ENCODE data around the gene NFIC.
A peak's percentile ranks its signal among the peaks of the same experiment; 100 is the strongest.
"Not testable (repeated sequence)": the region's sequence is repeated elsewhere in the genome, so short reads cannot be mapped to it uniquely, and the experiment has no call there.

The NFIC gene

DNA sequence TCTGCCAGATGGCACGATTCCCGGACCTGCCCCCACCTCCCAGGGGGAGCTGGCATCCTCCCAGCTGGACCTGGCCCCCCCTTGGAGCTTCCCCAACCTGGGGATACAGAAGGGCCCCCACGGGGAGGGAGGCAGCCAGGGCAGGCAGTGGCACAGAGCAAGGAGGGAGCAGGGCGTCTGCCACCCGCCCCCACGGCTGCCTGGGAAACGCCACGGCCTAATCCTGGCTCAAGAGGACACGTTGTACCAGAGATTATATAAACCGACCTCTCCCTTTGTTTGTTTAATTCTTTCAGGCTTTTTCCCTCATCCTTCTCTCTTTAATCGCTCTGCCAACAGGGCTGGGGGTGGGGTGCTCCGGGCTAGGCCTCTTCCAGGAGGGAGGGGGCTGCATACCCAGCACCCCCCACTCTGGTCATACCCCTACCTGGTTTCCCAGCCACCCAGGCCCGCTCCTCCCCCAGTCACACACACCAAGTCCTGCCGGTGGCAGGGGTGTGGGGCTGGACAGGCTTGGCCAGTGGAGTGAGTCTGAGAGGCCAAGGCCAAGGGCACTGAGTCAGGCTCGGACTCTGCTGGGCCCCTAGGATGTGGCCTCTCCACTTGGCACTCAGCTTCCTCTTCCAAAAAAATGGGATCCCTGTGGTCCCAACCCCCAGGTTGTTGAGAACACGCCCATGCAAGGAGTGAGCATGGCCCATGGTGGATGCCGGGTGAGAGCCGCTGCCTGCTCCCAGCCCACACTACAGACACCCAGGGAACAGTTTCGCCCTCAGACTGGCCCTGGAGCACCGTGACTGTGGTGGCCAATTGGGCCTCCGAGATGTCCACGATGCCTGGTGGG, 29.5 kb upstream of the NFIC start:
- DNase-seq (ENCODE audit: low read depth in 2 of 2), result no peak

DNA sequence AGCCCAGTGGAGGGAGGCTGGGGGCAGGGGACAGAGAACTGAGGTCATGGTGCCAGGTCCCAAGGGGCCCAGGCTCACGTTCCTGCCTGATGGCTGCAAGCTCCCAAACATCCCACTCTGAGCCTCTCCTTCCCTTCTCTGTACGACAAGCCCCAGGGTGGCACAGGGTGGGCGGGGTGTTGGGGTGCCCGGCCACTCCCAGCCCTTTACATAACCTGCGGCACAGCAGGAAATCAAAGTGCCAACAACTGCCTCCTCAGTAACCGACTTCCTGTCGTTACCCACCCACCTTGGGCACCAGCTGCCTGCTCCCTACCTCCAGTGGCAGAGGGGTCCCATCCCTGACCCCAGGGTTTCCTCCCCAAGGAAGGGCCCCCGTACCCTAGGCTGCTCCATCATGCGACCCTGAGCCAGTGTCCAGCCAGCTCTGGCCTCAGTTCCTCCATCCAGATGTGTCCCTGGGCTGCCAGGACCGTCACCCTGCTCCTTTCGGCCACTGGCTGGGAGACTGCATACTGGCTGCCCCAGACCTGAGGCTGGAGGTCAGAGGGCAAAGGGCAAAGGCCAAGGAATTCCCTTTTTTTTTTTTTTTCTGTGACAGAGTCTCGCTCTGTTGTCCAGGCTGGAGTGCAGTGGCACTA, 27.7 kb upstream of the NFIC start:
- DNase-seq (ENCODE audit: low read depth in 2 of 2), result peak in 1 of 2 donors; percentile 28

- no peak for DNase-seq (ENCODE audit: low read depth in 2 of 2)
Measured at GRCh38 chr19:3340340-3340739, 26.0 kb upstream of the NFIC start.

GRCh38 chr19:3342246-3342645, 24.1 kb upstream of the NFIC start:
- DNase-seq (ENCODE audit: low read depth in 2 of 2), result no peak

DNA sequence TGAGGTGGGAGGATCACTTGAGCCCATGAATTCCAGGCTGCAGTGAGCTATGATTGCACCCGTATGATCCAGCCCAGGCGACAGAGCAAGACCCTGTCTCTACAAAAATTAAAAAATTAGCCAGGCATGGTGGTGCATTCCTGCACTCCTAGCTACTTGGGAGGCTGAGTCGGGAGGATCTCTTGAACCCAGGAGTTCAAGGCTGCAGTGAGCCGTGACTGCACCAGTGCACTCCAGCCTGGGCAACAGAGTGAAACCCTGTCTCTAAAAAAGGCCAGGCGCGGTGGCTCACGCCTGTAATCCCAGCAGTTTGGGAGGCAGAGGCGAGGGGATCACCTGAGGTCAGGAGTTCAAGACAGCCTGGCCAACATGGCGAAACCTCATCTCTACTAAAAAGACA, 23.4 kb upstream of the NFIC start:
- not testable (repeated sequence) for DNase-seq (ENCODE audit: low read depth in 2 of 2)

DNA sequence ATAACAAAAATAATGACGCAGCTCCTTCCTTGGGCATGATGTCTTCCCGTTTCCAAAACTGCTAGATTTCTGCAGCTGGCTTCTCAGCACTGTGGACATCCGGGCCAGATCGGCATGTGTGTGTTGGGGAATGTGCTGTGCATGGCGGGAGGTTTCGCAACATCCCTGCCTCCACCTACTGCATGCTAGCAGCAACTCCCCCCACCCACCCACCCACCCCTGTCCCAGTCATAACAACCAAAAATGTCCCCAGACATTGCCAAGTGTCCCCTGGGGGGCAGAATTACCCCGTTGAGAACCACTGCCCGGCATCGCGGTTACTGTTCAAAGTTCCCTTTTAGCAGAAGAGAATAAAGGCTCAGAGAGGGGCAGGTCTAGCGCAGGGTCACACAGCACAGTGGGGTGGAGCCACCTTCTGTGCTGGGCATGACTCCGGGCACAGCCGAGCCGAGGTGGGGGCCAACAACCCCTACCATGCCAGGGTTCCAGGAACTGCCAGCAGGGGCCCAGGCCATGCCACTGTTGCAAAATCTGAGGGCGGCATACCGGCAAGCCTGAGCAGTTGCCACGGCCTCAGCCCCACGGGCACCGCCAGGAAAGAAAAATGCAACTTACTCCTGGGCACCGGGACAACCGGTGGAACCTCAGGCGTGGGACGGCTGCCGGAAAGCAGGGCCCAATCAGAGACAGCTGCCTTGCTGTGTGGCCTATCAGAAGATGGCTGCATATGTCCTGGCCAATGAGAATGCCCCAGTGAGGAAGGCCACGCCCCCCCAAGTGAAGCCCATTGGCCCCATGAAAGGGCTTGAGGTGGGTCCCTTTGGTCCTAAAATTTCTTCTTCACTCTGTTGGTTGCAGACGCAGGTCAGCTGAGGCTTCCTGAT, 22.5 kb upstream of the NFIC start:
- DNase-seq (ENCODE audit: low read depth in 2 of 2), result no peak

DNA sequence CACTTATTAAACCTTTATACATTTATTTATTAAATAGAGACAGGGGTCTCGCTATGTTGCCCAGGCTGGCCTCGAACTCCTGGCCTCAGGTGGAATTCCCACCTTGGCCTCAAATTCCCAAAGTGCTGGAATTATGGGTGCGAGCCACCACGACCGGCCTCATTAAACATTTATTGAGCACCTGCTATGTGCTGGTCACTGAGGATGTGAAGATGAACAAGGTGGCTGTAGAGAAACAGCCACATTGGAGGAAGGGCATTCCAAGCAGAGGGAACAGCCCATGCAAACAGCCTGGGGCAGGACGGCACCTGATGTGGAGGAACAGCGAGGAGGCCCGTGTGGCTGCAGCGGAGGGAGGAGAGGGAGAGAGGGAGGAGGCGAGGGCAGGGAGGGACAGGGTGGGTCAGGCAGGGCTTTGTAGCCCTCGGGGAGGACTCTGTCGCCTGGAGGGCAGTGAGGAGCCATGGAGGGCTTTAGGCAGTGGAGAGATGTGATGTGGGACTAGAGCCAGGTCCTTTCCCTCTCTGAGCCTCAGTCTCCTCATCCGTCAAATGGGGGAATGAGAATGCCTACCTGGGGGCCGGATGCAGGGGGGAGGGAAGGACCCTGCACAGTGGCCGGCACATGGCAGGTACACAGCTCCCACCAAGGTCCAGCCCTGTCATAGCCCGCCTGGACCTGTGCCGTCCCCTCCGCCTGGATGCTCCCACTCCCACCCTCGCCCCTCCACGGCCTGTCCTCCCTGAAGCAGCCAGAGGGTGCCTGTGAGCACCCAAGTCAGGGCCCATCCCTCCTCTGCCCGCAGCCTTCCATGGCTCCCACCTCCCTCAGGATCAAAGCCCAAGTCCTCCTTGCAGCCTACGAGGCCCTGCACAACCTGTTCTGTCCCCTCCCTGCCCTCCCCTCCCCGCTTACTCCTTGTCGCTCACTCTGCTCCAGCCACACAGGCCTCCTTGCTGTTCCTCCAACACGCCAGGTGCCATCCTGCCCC, 21.5 kb upstream of the NFIC start:
- no peak for DNase-seq (ENCODE audit: low read depth in 2 of 2)

DNA sequence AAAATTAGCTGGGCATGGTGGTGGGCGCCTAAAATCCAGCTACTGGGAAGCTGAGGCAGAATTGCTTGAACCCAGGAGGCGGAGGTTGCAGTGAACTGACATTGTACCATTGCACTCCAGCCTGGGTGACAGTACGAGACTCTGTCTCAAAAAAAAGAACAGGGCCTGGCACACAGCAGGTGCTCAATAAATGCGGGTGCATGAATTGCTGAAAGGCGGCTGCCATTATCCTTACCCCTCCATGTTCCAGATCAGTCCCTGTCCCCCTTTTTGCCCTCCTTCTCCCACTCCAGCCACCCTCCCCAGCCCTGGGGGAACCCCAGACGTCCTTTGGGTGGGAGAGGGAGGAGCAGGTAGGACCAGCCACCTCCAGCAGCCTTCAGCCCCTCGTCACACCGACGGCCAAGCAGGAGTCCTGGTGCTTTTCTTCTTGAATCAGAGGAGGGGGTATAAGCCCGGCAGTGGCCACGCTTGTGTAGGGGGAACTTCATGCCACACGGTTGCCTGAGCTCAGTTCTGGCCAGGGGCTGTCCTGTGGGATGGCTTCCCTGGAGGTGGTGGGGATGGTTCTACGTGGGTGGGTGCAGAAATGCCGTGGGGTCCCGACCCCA, 20.4 kb upstream of the NFIC start:
- no peak for DNase-seq (ENCODE audit: low read depth in 2 of 2)

- DNase-seq (ENCODE audit: low read depth in 2 of 2), result no peak
Measured at GRCh38 chr19:3346677-3347353, 19.6 kb upstream of the NFIC start.

DNA sequence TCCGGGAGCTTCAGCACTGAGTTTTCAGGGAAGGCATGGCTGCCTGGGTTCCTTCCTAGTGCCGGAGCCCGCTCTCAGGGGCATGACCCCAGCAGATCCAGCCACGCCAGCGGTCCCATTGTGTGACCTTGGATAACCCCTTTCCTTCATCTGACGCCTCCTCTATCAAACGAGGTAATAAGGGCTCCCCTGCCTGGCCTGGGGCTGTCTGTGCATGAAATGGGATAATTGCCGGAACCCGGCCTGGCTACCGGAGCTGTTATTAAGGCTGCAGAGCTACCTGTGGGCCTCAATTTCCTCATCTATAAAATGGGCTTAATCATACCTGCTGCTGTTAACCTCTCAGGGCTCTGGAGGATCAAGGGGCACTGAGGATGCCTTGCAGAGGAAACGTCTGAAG, 18.3 kb upstream of the NFIC start:
- DNase-seq (ENCODE audit: low read depth in 2 of 2), result no peak

DNA sequence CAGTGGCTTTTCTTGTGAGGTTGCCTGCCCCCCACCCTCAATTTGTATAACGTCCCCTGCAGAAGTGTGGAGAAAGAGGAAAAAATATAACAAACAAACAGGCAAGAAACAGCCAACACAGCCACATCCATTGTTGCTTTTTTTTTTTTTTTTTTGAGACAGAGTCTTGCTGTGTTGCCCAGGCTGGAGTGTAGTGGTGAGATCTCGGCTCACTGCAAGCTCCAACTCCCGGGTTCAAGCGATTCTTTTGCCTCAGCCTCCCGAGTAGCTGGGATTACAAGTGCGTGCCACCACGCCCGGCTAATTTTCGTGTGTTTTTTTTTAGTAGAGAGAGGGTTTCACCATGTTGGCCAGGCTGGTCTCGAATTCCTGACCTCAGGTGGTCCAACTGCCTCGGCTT, 17.9 kb upstream of the NFIC start:
- not testable (repeated sequence) for DNase-seq (ENCODE audit: low read depth in 2 of 2)

DNA sequence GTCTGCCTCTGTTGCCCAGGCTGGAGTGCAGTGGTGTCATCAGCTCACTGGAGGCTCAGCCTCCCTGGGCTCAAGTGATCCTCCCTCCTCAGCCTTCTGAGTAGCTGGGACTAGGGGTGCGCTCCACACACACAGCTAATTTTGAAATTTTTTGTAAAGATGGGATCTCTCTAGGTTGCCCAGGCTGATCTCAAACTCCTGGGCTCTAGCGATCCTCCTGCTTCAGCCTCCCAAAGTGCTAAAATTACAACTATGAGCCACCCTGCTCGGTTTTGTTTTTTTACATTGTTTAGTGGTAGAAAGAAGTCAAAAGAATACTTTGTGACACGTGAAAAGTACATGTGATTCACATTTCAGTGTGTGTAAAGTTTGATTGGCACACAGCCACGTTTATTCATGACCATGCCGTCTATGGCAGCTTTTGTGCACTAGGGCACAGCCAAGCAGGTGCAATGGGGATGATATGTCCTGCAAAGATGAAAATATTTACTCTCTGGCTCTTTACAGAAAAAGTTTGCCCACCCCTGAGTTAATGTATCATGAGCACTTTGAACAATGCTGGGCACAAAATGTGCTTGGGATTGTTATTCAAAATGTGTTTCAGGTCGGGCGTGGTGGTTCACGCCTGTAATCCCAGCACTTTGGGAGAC, 16.2 kb upstream of the NFIC start:
- DNase-seq (ENCODE audit: low read depth in 2 of 2), result no peak

DNA sequence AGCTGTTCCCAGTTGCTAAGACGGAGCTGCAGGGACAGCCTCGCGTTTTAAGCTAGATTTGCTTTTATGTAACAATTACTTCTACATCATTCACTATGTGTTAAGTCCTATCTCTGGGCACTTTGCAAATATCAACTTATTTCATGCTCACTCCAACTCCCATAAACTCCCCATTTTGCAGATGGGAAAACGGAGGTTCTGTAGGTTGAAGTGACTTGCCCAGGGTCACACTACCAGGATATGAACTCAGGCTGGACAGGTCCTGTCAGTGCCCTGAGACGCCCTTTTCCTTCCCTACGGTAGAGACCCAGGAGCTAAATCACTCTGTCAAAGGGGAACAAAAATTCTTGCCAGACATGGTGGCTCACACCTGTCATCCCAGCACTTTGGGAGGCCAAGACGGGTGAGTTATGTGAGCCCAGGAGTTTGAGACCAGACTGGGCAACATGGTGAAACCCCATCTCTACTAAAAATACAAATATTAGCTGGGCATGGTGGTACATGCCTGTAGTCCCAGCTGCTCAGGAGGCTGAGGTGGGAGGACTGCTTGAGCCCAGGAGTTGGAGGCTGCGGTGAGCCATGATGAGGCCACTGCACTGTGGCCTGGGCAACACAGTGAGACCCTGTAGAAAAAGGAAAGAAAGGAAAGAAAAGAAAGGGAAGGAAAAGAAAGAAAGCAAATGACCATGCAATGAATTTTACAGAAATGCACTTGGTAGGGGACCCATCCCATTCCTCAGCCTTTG, 14.5 kb upstream of the NFIC start:
- DNase-seq (ENCODE audit: low read depth in 2 of 2), result no peak

DNA sequence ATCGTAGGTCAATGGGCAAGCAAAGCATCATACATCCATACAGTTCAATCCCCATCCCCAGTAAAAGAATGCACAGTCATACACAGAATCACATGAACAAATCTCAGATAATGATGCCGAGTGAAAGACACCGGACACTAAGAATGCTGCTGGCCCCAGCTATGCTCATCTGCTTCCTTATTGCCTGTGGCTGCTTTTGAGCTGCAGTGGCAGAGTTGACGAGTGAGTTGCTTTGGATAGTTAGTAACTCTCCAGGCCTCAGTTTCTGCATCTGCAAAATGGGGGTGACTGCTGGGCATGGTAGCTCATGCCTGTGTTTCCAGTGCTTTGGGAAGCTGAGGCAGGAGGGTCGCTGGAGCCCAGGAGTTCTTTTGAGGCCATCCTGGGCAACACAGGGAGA, 12.9 kb upstream of the NFIC start:
- no peak for DNase-seq (ENCODE audit: low read depth in 2 of 2)

DNA sequence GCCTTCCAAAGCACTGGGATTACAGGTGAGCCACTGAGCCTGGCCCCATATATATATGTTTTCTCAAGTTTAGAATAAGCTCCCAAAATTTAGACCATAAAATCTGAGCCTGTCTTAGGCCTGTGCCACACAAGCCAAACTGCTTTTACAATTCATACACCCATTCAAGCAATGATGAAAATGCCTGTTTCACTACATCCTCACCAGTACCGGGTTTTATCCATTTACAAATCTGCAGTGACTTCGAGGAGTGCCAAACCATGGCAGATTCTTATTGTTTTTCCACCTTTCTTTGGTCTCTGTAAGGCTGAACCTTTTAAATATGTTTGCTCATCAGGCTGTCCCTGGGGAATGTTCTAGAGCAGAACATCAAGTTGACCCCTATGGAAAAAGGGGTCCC, 9.6 kb upstream of the NFIC start:
- no peak for DNase-seq (ENCODE audit: low read depth in 2 of 2)

GRCh38 chr19:3357271-3357991, 9.0 kb upstream of the NFIC start:
- DNase-seq (ENCODE audit: low read depth in 2 of 2), result no peak

- no peak for DNase-seq (ENCODE audit: low read depth in 2 of 2)
Measured at GRCh38 chr19:3357992-3358688, 8.2 kb upstream of the NFIC start.

DNA sequence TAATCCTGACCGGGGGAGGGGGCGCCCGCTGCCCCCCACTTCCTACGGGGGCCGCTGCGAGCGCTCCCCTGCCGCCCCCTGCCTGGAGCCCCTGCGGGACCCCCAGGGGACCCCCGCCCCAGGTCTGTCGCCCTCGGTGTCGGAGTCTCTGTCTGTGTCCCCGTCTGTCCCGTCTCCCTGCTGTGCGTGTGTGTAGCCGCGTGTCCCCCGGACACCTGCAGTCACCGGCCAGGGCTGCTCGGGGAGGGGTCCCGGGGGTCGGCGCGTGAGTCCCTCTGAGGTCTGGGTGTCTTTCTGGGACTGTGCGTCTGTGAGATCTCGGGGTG, 7.7 kb upstream of the NFIC start:
- no peak for DNase-seq (ENCODE audit: low read depth in 2 of 2)
